Left lung (tissue), 10 donors: ENCODE data around the gene COL6A5. TPM values are rescaled to one million over a fixed set of nuclear protein-coding genes. Genes with fewer than 3 reads are reported as not detected.
"Not testable (repeated sequence)": the region's sequence is repeated elsewhere in the genome, so short reads cannot be mapped to it uniquely, and the experiment has no call there.

Experiments
- ATAC-seq: fragments of 200-7000 bp; cut with Tn5 transposase; one replicate; pipeline ENCODE4 v1.9.1; 2020; ENCODE audit warnings: moderate library complexity
- DNase-seq, 4 donors: peaks; one replicate each; pipeline ENCODE4 v3.0.0-alpha.2; 2013 to 2020
- H3K27ac ChIP-seq, 2 donors: fragments of 200-600 bp; sonication (generic) in 1 of 2; one replicate each; pipeline versions ENCODE4 v1.5.0 to v1.8.0; 2020 to 2021
- H3K27me3 ChIP-seq, 2 donors: fragments of 200-600 bp; sonication (generic) in 1 of 2; one replicate each; pipeline versions ENCODE4 v1.5.0 to v1.8.0; 2020 to 2021
- H3K36me3 ChIP-seq, 2 donors: fragments of 200-600 bp; sonication (generic) in 1 of 2; one replicate each; pipeline versions ENCODE4 v1.5.0 to v1.8.0; 2020 to 2021
- H3K4me1 ChIP-seq, 2 donors: fragments of 200-600 bp; one replicate each; pipeline ENCODE4 v1.8.0; 2021
- H3K4me3 ChIP-seq, 2 donors: fragments of 200-600 bp; sonication (generic) in 1 of 2; one replicate each; pipeline versions ENCODE4 v1.5.0 to v1.8.0; 2020 to 2021; ENCODE audit warnings: mild to moderate bottlenecking in 1 of 2
- H3K9me3 ChIP-seq, 2 donors: fragments of 200-600 bp; sonication (generic) in 1 of 2; one replicate each; pipeline versions ENCODE4 v1.5.0 to v1.8.0; 2020 to 2021
- intact Hi-C, 2 donors: fragments of 100-400 bp; cut with DNase I; formaldehyde crosslinking; loops; one replicate each; pipeline versions ENCODE4 v1.11.2 to v1.14.2; 2022
- polyA plus RNA-seq, 6 donors: library from polyadenylated mRNA; unstranded; fragments of 120-200 nt; gene quantifications; one replicate each; pipeline ENCODE4 v1.2.1, GENCODE V29; 2013; ENCODE audit not compliant: insufficient read length in 6 of 6
- total RNA-seq, 2 donors: library from RNA; stranded (reverse); fragmentation: NEBNext Ultra II Directional; extraction: Animal tissue kit (Norgen Biotek cat#: 25700); gene quantifications; one replicate each; pipeline ENCODE4 v1.2.1, GENCODE V29; 2021
- TF ChIP-seq, protein P1 (sequence below), 2 donors: fragments of 200-600 bp; sonication (generic) in 1 of 2; IDR thresholded peaks; one replicate each; pipeline versions ENCODE4 v1.5.0 to v1.8.0; 2021; ENCODE audit warnings: antibody characterized with exemption in 2 of 2
- donor health status: DM: no; HTN: yes; CAD: no.
- donor health status: DM: no; HTN: no; CAD: no.

The COL6A5 gene
- total and polyA plus RNA-seq, 8 donors, result 0.93 to 7.9 (median 2.8) TPM

- no peaks in the 10 kb centered on the region for H3K36me3 ChIP-seq
- intact Hi-C loops, result no loop called here
- no peaks in the 10 kb centered on the region for H3K27me3 ChIP-seq
- DNase-seq (no peak), ATAC-seq (no peak)
- H3K4me1 ChIP-seq, result no peaks in the 10 kb centered on the region
- no peak overlapping the region for H3K4me3 ChIP-seq
- TF ChIP-seq, protein P1, sequence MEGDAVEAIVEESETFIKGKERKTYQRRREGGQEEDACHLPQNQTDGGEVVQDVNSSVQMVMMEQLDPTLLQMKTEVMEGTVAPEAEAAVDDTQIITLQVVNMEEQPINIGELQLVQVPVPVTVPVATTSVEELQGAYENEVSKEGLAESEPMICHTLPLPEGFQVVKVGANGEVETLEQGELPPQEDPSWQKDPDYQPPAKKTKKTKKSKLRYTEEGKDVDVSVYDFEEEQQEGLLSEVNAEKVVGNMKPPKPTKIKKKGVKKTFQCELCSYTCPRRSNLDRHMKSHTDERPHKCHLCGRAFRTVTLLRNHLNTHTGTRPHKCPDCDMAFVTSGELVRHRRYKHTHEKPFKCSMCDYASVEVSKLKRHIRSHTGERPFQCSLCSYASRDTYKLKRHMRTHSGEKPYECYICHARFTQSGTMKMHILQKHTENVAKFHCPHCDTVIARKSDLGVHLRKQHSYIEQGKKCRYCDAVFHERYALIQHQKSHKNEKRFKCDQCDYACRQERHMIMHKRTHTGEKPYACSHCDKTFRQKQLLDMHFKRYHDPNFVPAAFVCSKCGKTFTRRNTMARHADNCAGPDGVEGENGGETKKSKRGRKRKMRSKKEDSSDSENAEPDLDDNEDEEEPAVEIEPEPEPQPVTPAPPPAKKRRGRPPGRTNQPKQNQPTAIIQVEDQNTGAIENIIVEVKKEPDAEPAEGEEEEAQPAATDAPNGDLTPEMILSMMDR (IDR thresholded peaks at IDR 0.05), result no peak
- H3K27ac ChIP-seq, result no peak overlapping the region
- H3K9me3 ChIP-seq, result no peaks in the 10 kb centered on the region
Observed at GRCh38 chr3:130393594-130393993, 48.1 kb downstream of the COL6A5 start.

DNA sequence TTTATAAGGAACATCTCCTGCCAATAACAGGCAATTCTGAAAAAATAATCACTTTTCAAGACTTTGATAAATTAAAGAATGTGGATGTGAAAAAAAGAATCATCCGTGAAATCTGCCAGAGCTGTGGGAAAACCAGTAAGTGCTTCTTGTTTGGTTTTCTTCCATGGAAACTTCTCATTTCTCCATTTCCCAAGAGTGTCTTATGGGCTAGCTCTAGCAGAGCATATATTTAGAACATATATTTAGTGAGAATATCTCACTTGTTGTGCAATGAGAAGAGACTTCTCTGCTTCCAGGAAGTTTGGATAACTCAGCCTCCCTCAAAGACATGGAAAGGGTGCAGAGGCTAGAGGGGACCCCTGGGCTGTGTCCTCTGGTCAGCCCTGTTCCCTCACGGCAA is 49.9 kb downstream of the COL6A5 start:
- H3K27ac ChIP-seq, result no peak overlapping the region
- H3K9me3 ChIP-seq, result no peaks in the 10 kb centered on the region
- no peaks in the 10 kb centered on the region for H3K27me3 ChIP-seq
- TF ChIP-seq, protein P1 (IDR thresholded peaks at IDR 0.05), result no peak
- ATAC-seq, result no peak
- no peak for DNase-seq
- intact Hi-C loops, result no loop called here
- no peak overlapping the region for H3K4me3 ChIP-seq
- H3K4me1 ChIP-seq, result no peaks in the 10 kb centered on the region
- no peaks in the 10 kb centered on the region for H3K36me3 ChIP-seq

GRCh38 chr3:130395916-130396315 is 50.4 kb downstream of the COL6A5 start:
- H3K4me1 ChIP-seq, result no peaks in the 10 kb centered on the region
- H3K36me3 ChIP-seq, result no peaks in the 10 kb centered on the region
- no peaks in the 10 kb centered on the region for H3K9me3 ChIP-seq
- no peaks in the 10 kb centered on the region for H3K27me3 ChIP-seq
- intact Hi-C loops, result no loop called here
- TF ChIP-seq, protein P1 (IDR thresholded peaks at IDR 0.05), result no peak
- H3K27ac ChIP-seq, result no peak overlapping the region
- H3K4me3 ChIP-seq, result no peak overlapping the region
- DNase-seq (no peak), ATAC-seq (no peak)

GRCh38 chr3:130404401-130404800 is 58.9 kb downstream of the COL6A5 start:
- no peaks in the 10 kb centered on the region for H3K27me3 ChIP-seq
- TF ChIP-seq, protein P1 (IDR thresholded peaks at IDR 0.05), result no peak
- DNase-seq, result no peak
- H3K36me3 ChIP-seq, result no peaks in the 10 kb centered on the region
- H3K9me3 ChIP-seq, result peaks cover 0 to 20% of the 10 kb centered on the region in 2 donors
- no peak overlapping the region for H3K4me3 ChIP-seq
- intact Hi-C loops, result no loop called here
- no peak overlapping the region for H3K27ac ChIP-seq
- no peaks in the 10 kb centered on the region for H3K4me1 ChIP-seq
- ATAC-seq, result no peak

DNA sequence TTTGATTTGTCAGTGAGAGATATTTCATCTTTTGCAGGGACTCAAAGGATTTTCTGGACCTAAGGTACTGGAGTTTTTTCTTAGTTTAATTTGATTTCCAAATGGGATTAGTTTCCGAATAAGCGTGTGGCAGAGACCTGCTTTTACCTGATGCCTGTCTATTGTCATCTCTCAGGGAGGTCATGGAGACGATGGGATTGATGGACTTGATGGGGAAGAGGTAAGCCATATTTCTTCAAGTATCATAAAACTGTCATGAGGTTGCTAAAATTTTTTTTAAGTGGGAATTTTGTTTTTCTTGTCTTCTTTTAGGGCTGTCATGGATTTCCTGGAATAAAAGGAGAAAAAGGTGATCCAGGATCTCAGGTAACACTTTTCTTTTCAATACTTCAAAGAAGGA is 60.5 kb downstream of the COL6A5 start:
- ATAC-seq (no peak), DNase-seq (no peak)
- Histone ChIP-seq H3K36me3 (no peaks in the 10 kb centered on the region), H3K27me3 (no peaks in the 10 kb centered on the region), H3K4me3 (no peak overlapping the region), H3K9me3 (peaks cover 0 to 21% of the 10 kb centered on the region in 2 donors), H3K4me1 (no peaks in the 10 kb centered on the region), H3K27ac (no peak overlapping the region)
- TF ChIP-seq, protein P1 (IDR thresholded peaks at IDR 0.05), result no peak
- intact Hi-C loops, result no loop called here

- H3K36me3 ChIP-seq, intact Hi-C loops, H3K27ac ChIP-seq, H3K27me3 ChIP-seq, ATAC-seq, DNase-seq, H3K4me1 ChIP-seq, H3K4me3 ChIP-seq: not testable (repeated sequence)
- H3K9me3 ChIP-seq, result peaks cover 0 to 21% of the 10 kb centered on the region in 2 donors
Observed at GRCh38 chr3:130408253-130408652, 62.8 kb downstream of the COL6A5 start.
